Neural progenitor cell (in vitro differentiated cells): Measurements from ENCODE around the gene SMPD3.
A peak's percentile ranks its signal among the peaks of the same experiment; 100 is the strongest.

Experiments
- CTCF ChIP-seq: fragments of 200-600 bp; sonication (generic); IDR thresholded peaks from 2 replicates; pipeline ENCODE4 v1.5.1; 2017; ENCODE audit warnings: antibody characterized with exemption, mild to moderate bottlenecking
- EZH2 ChIP-seq: fragments of 200-600 bp; sonication (generic); IDR thresholded peaks from 2 replicates; pipeline ENCODE4 v1.6.1; 2017; ENCODE audit warnings: antibody characterized with exemption, mild to moderate bottlenecking, moderate library complexity
- EZH2phosphoT487 ChIP-seq: fragments of 200-600 bp; sonication (generic); IDR thresholded peaks from 2 replicates; pipeline ENCODE4 v1.6.1; 2017; ENCODE audit warnings: antibody characterized with exemption

- peak; percentile 85 for TF ChIP-seq CTCF
- TF ChIP-seq EZH2 = no peak
- no peak for TF ChIP-seq EZH2phosphoT487
Measured at GRCh38 chr16:68328151-68328859, 120.0 kb downstream of the SMPD3 start.
